BLaER1 (cell line): ENCODE measurements around the gene RNF157.

ENCODE experiments used
- H3K27ac ChIP-seq: shearing (Covaris generic); formaldehyde crosslinking; 2 replicates; pipeline ENCODE4 v1.8.1; 2022
- H3K27me3 ChIP-seq: shearing (Covaris generic); formaldehyde crosslinking; 2 replicates; pipeline ENCODE4 v1.8.1; 2022
- H3K36me3 ChIP-seq: shearing (Covaris generic); formaldehyde crosslinking; 2 replicates; pipeline ENCODE4 v1.8.1; 2022
- H3K4me1 ChIP-seq: shearing (Covaris generic); formaldehyde crosslinking; 2 replicates; pipeline ENCODE4 v1.8.1; 2022
- H3K4me2 ChIP-seq: shearing (Covaris generic); formaldehyde crosslinking; 2 replicates; pipeline ENCODE4 v1.8.1; 2022
- H3K4me3 ChIP-seq: shearing (Covaris generic); formaldehyde crosslinking; 2 replicates; pipeline ENCODE4 v1.8.1; 2022
- H3K9ac ChIP-seq: shearing (Covaris generic); formaldehyde crosslinking; 2 replicates; pipeline ENCODE4 v1.8.1; 2022
- H3K9me3 ChIP-seq: shearing (Covaris generic); formaldehyde crosslinking; 2 replicates; pipeline ENCODE4 v1.8.1; 2022
- H4K20me1 ChIP-seq: shearing (Covaris generic); formaldehyde crosslinking; 2 replicates; pipeline ENCODE4 v1.8.1; 2022
- Cebpa-rat ChIP-seq: shearing (Covaris generic); IDR thresholded peaks from 2 replicates; pipeline ENCODE4 v1.8.1; 2022

The RNF157 gene

DNA sequence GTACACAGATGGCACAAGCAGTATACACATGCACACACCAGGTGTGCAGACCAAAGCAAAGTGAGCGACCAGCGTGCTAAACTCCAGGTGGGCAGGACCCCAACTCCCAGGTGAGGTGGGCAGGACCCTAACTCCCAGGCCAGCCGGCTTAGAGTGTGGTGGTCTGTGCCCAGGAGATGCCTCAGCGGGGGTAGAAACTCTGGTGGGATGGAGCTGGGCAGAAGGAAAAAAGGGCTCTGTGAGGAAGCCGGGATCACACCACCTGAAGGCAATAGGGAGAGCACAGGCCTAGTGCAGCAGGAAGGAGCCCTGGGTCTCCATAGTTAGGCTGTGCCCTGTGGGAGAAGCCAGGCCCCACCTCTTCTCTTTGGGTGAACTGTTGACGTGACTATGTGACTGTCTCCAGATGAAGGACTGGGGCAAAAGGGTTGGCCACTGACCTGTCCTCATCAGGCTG, 97.7 kb downstream of the RNF157 start:
- Histone ChIP-seq H4K20me1 (no peaks in the 10 kb centered on the region), H3K4me1 (peaks cover 83% of the 10 kb centered on the region), H3K9me3 (no peaks in the 10 kb centered on the region), H3K36me3 (no peaks in the 10 kb centered on the region), H3K27me3 (peaks cover 36% of the 10 kb centered on the region), H3K4me3 (no peak overlapping the region), H3K9ac (no peak overlapping the region), H3K27ac (no peak overlapping the region), H3K4me2 (peak overlapping the region; percentile 96)
- no peak for TF ChIP-seq Cebpa-rat

GRCh38 chr17:76142039-76142584, 98.2 kb downstream of the RNF157 start:
- H4K20me1 ChIP-seq, result no peaks in the 10 kb centered on the region
- no peaks in the 10 kb centered on the region for H3K9me3 ChIP-seq
- peak overlapping the region; percentile 66; the same call in 1 of the 2 replicates for H3K4me3 ChIP-seq
- no peaks in the 10 kb centered on the region for H3K36me3 ChIP-seq
- H3K9ac ChIP-seq, result peak overlapping the region; percentile 43; the same call in 1 of the 2 replicates
- H3K4me1 ChIP-seq, result peaks cover 83% of the 10 kb centered on the region
- no peak for TF ChIP-seq Cebpa-rat
- H3K27me3 ChIP-seq, result peaks cover 36% of the 10 kb centered on the region
- H3K27ac ChIP-seq, result no peak overlapping the region
- H3K4me2 ChIP-seq, result peak overlapping the region; percentile 96

- Histone ChIP-seq H3K27me3 (peaks cover 36% of the 10 kb centered on the region), H3K4me2 (peak within 1 kb of the TSS; percentile 96), H3K9me3 (no peaks in the 10 kb centered on the region), H4K20me1 (no peaks in the 10 kb centered on the region), H3K4me1 (peaks cover 83% of the 10 kb centered on the region), H3K4me3 (peak within 1 kb of the TSS; percentile 66), H3K36me3 (no peaks in the 10 kb centered on the region), H3K27ac (no peak within 1 kb of the TSS), H3K9ac (peak within 1 kb of the TSS; percentile 68; the same call in 1 of the 2 replicates)
- TF ChIP-seq Cebpa-rat, result no peak
Measured at GRCh38 chr17:76141212-76142038, 98.9 kb downstream of the RNF157 start, which contains the start of gene FOXJ1. Gene FOXJ1, minus strand, starts transcription at chr17:76141245. Its CDS starts 850 bp downstream, at chr17:76140395.

- Histone ChIP-seq H3K4me2 (peak overlapping the region; percentile 96), H3K27ac (no peak overlapping the region), H4K20me1 (no peaks in the 10 kb centered on the region), H3K36me3 (no peaks in the 10 kb centered on the region), H3K27me3 (peaks cover 36% of the 10 kb centered on the region), H3K4me3 (peak overlapping the region; percentile 66), H3K4me1 (peaks cover 83% of the 10 kb centered on the region), H3K9ac (no peak overlapping the region), H3K9me3 (no peaks in the 10 kb centered on the region)
- TF ChIP-seq Cebpa-rat, result no peak
Measured at GRCh38 chr17:76140661-76141211, 99.6 kb downstream of the RNF157 start.

GRCh38 chr17:76139801-76140660, 100.3 kb downstream of the RNF157 start:
- TF ChIP-seq Cebpa-rat, result no peak
- H3K4me2 ChIP-seq, result no peak overlapping the region
- H3K9ac ChIP-seq, result no peak overlapping the region
- no peak overlapping the region for H3K4me3 ChIP-seq
- no peaks in the 10 kb centered on the region for H3K9me3 ChIP-seq
- no peak overlapping the region for H3K27ac ChIP-seq
- H4K20me1 ChIP-seq, result no peaks in the 10 kb centered on the region
- H3K36me3 ChIP-seq, result no peaks in the 10 kb centered on the region
- H3K27me3 ChIP-seq, result peaks cover 36% of the 10 kb centered on the region
- H3K4me1 ChIP-seq, result peaks cover 83% of the 10 kb centered on the region

DNA sequence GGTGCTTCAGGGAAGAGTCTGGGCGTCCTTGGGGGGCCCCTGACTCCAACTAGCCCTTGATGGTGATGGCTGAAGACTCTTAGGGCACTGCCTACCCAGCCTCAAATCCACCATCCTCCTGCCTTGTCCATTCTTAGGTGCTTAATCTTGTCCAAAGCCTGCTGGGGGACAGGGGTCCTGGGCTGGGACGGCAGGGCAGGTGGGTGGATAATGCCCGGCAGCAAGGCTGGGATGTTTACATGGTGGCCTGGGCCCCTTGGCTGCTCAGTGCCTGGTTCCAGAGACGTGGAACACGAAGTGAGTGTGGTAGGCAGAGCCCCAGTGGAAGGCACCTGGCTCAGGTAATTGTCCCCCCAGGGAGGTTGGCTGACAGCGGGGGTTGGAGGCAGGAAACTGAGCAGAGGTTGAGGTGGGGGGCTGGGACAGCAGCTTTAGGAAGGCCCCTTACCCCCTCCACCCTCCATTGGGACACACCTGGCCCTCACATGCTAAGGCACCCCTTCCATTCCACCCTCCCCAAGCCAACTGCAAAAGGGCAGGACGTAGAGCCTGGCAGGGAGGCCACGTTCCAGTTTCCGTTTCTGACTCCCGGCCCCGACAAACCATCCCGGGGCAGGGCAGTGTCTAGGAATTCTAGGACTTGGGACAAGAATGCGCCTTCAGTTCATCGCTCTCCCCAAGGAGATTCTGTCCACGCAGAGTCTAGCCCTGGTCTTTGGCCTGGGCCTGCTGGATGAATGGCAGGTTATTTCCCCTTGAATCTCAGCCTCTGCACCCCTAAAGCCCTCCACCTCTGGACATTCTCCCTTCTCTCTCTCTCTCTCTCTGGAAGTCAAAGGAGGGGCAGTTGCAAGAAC, 101.2 kb downstream of the RNF157 start:
- Histone ChIP-seq H3K36me3 (no peaks in the 10 kb centered on the region), H3K27me3 (peaks cover 36% of the 10 kb centered on the region), H3K9me3 (no peaks in the 10 kb centered on the region), H3K27ac (no peak overlapping the region), H3K4me2 (peak overlapping the region; percentile 17; the same call in 1 of the 2 replicates), H3K4me1 (peaks cover 83% of the 10 kb centered on the region), H4K20me1 (no peaks in the 10 kb centered on the region), H3K9ac (no peak overlapping the region), H3K4me3 (no peak overlapping the region)
- no peak for TF ChIP-seq Cebpa-rat

DNA sequence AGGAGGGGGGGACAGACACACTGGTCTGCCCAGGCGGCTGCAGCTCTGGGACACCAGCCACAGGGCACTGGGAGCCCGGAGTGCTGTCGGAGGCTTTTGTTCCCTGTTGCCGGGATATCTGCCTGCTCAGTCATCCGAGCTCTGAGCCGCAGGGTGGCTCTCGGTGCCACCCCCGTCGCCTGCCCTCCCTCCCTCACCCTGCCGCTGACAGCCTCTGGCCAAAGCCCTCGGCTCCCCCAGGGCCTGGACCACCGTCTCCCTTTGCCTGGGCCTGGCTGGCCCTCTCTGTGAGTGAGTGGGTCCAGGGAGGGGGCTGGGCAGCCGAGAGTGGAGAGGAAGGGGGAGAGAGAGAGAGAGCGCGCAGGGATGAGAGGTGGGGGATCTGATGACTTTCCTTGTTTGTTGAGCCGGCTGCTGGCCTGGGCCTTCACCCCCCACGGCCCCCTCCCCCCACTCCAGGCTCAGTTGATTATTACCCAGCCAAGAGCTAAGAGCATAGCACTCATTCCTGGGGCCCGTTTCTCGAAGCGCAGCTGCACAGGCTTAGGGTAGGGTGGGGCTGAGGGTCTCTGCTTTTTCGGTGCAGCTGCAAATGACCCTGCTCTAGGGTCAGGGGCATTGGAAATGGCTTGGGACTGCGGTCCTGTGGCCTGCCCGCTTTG, 101.9 kb downstream of the RNF157 start:
- H3K4me1 ChIP-seq, result peaks cover 83% of the 10 kb centered on the region
- peak overlapping the region; percentile 88; the same call in 1 of the 2 replicates for H3K4me2 ChIP-seq
- no peaks in the 10 kb centered on the region for H4K20me1 ChIP-seq
- no peak overlapping the region for H3K9ac ChIP-seq
- H3K27ac ChIP-seq, result no peak overlapping the region
- no peaks in the 10 kb centered on the region for H3K9me3 ChIP-seq
- H3K4me3 ChIP-seq, result no peak overlapping the region
- TF ChIP-seq Cebpa-rat, result no peak
- peaks cover 36% of the 10 kb centered on the region for H3K27me3 ChIP-seq
- no peaks in the 10 kb centered on the region for H3K36me3 ChIP-seq
